ENCODE results near the gene LMNB1. TPM values are rescaled to one million over a fixed set of nuclear protein-coding genes. Genes with fewer than 3 reads are reported as not detected.
"Not testable (repeated sequence)": the region's sequence is repeated elsewhere in the genome, so short reads cannot be mapped to it uniquely, and the experiment has no call there.

LMNB1 gene
- polyA plus RNA-seq, 1 donor (not counting 4 experiments of a cell fraction or from before 2014, with no cell fraction given), result 11.0 TPM

- H3K27ac ChIP-seq (ENCODE audit: control insufficient read depth, insufficient read depth, low read length), result no peak overlapping the region
These were observed 35.2 kb downstream of the LMNB1 start for GRCh38 chr5:126812199-126812570.

DNA sequence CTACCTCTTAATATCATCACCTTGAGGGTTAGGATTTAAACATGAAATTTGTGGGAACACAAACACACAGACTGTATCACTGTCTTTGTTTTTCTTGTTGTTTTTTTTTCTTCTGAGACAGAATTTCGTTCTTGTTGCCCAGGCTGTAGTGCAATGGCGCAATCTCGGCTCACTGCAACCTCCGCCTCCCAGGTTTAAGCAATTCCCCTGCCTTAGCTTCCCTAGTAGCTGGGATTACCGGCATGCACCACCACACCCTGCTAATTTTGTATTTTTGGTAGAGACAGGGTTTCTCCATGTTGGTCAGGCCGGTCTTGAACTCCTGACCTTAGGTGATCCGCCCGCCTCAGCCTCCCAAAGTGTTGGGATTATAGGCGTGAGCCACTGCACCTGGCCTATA, 36.9 kb downstream of the LMNB1 start:
- FAIRE-seq; H3K9me1 ChIP-seq (ENCODE audit: control insufficient read depth, extremely low read depth, insufficient read depth, low read length); DNase-seq (ENCODE audit: low read depth, low spot score); H2AFZ ChIP-seq (ENCODE audit: control insufficient read depth, low read length); dilution Hi-C loops (cut with MboI; ENCODE audit: extremely low pct_ligation_motif_present, low sequenced_read_pairs); H3K4me1 ChIP-seq (ENCODE audit: control insufficient read depth, extremely low read depth, insufficient read depth, low read length); H3K27me3 ChIP-seq (ENCODE audit: control insufficient read depth, extremely low read depth, insufficient read depth, low read length); H3K27ac ChIP-seq (ENCODE audit: control insufficient read depth, insufficient read depth, low read length); H3K9ac ChIP-seq (ENCODE audit: control insufficient read depth, extremely low read depth, insufficient read depth, low read length); H3K79me2 ChIP-seq (ENCODE audit: control insufficient read depth, insufficient read depth, low read length); H3K4me2 ChIP-seq (ENCODE audit: control insufficient read depth, extremely low read depth, insufficient read depth, low read depth, low read length); H4K20me1 ChIP-seq (ENCODE audit: control insufficient read depth, extremely low read depth, insufficient read depth, low read length); H3K4me3 ChIP-seq (ENCODE audit: control insufficient read depth in 2 of 3, extremely low read depth in 1 of 3, insufficient read depth in 2 of 3, low read depth in 1 of 3, low read length in 3 of 3); H3K9me3 ChIP-seq (ENCODE audit: control insufficient read depth, low read depth, low read length): not testable (repeated sequence)
- peaks cover 0 to 12% of the 10 kb centered on the region in 2 experiments for H3K36me3 ChIP-seq (ENCODE audit: control insufficient read depth in 2 of 2, extremely low read depth in 1 of 2, insufficient read depth in 2 of 2, low read length in 2 of 2)

More at GRCh38 chr5:126812199-126812570, 35.2 kb downstream of the LMNB1 start:
- Histone ChIP-seq H3K9me3 (ENCODE audit: control insufficient read depth, low read depth, low read length) (no peaks in the 10 kb centered on the region), H4K20me1 (ENCODE audit: control insufficient read depth, extremely low read depth, insufficient read depth, low read length) (no peaks in the 10 kb centered on the region), H3K36me3 (ENCODE audit: control insufficient read depth in 2 of 2, extremely low read depth in 1 of 2, insufficient read depth in 2 of 2, low read length in 2 of 2) (peaks cover 0 to 11% of the 10 kb centered on the region in 2 experiments), H3K4me2 (ENCODE audit: control insufficient read depth, extremely low read depth, insufficient read depth, low read depth, low read length) (no peak overlapping the region), H3K4me3 (ENCODE audit: control insufficient read depth in 2 of 3, extremely low read depth in 1 of 3, insufficient read depth in 2 of 3, low read depth in 1 of 3, low read length in 3 of 3) (no peak overlapping the region), H2AFZ (ENCODE audit: control insufficient read depth, low read length) (no peak overlapping the region), H3K79me2 (ENCODE audit: control insufficient read depth, insufficient read depth, low read length) (no peaks in the 10 kb centered on the region), H3K27me3 (ENCODE audit: control insufficient read depth, extremely low read depth, insufficient read depth, low read length) (no peaks in the 10 kb centered on the region), H3K9ac (ENCODE audit: control insufficient read depth, extremely low read depth, insufficient read depth, low read length) (no peak overlapping the region), H3K4me1 (ENCODE audit: control insufficient read depth, extremely low read depth, insufficient read depth, low read length) (peaks cover 3% of the 10 kb centered on the region), H3K9me1 (ENCODE audit: control insufficient read depth, extremely low read depth, insufficient read depth, low read length) (no peaks in the 10 kb centered on the region)
- no peak for TF ChIP-seq EZH2 (IDR thresholded peaks at IDR 0.05; ENCODE audit: low read length)
- TF ChIP-seq, protein P1, sequence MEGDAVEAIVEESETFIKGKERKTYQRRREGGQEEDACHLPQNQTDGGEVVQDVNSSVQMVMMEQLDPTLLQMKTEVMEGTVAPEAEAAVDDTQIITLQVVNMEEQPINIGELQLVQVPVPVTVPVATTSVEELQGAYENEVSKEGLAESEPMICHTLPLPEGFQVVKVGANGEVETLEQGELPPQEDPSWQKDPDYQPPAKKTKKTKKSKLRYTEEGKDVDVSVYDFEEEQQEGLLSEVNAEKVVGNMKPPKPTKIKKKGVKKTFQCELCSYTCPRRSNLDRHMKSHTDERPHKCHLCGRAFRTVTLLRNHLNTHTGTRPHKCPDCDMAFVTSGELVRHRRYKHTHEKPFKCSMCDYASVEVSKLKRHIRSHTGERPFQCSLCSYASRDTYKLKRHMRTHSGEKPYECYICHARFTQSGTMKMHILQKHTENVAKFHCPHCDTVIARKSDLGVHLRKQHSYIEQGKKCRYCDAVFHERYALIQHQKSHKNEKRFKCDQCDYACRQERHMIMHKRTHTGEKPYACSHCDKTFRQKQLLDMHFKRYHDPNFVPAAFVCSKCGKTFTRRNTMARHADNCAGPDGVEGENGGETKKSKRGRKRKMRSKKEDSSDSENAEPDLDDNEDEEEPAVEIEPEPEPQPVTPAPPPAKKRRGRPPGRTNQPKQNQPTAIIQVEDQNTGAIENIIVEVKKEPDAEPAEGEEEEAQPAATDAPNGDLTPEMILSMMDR (optimal IDR thresholded peaks at IDR 0.05 in 1 of 3, IDR thresholded peaks at IDR 0.05 in 1 of 3, conservative IDR thresholded peaks at IDR 0.05 in 1 of 3; ENCODE audit: extremely low read depth in 1 of 3, insufficient read depth in 2 of 3, low read length in 3 of 3), result no peak
- dilution Hi-C loops (cut with MboI; ENCODE audit: extremely low pct_ligation_motif_present, low sequenced_read_pairs), result no loop called here
- FAIRE-seq (no peak), DNase-seq (ENCODE audit: low read depth, low spot score) (no peak)

- no peak overlapping the region for H3K4me2 ChIP-seq (ENCODE audit: control insufficient read depth, extremely low read depth, insufficient read depth, low read depth, low read length)
These were observed 37.9 kb downstream of the LMNB1 start for GRCh38 chr5:126814721-126815404.

More at GRCh38 chr5:126814721-126815404, 37.9 kb downstream of the LMNB1 start:
- FAIRE-seq, result no peak
- H3K27me3 ChIP-seq (ENCODE audit: control insufficient read depth, extremely low read depth, insufficient read depth, low read length), result no peaks in the 10 kb centered on the region
- no peak for TF ChIP-seq EZH2 (IDR thresholded peaks at IDR 0.05; ENCODE audit: low read length)
- TF ChIP-seq, protein P1 (optimal IDR thresholded peaks at IDR 0.05 in 1 of 3, IDR thresholded peaks at IDR 0.05 in 1 of 3, conservative IDR thresholded peaks at IDR 0.05 in 1 of 3; ENCODE audit: extremely low read depth in 1 of 3, insufficient read depth in 2 of 3, low read length in 3 of 3), result no peak
- H3K79me2 ChIP-seq (ENCODE audit: control insufficient read depth, insufficient read depth, low read length), result no peaks in the 10 kb centered on the region
- H3K9me3 ChIP-seq (ENCODE audit: control insufficient read depth, low read depth, low read length), result no peaks in the 10 kb centered on the region
- no peak overlapping the region for H3K4me3 ChIP-seq (ENCODE audit: control insufficient read depth in 2 of 3, extremely low read depth in 1 of 3, insufficient read depth in 2 of 3, low read depth in 1 of 3, low read length in 3 of 3)
- H3K9me1 ChIP-seq (ENCODE audit: control insufficient read depth, extremely low read depth, insufficient read depth, low read length), result no peaks in the 10 kb centered on the region
- H3K36me3 ChIP-seq (ENCODE audit: control insufficient read depth in 2 of 2, extremely low read depth in 1 of 2, insufficient read depth in 2 of 2, low read length in 2 of 2), result peaks cover 0 to 14% of the 10 kb centered on the region in 2 experiments
- no peaks in the 10 kb centered on the region for H4K20me1 ChIP-seq (ENCODE audit: control insufficient read depth, extremely low read depth, insufficient read depth, low read length)
- peaks cover 3% of the 10 kb centered on the region for H3K4me1 ChIP-seq (ENCODE audit: control insufficient read depth, extremely low read depth, insufficient read depth, low read length)
- no peak for DNase-seq (ENCODE audit: low read depth, low spot score)
- dilution Hi-C loops (cut with MboI; ENCODE audit: extremely low pct_ligation_motif_present, low sequenced_read_pairs), result no loop called here
- peak overlapping the region; percentile 31 for H3K27ac ChIP-seq (ENCODE audit: control insufficient read depth, insufficient read depth, low read length)
- H3K9ac ChIP-seq (ENCODE audit: control insufficient read depth, extremely low read depth, insufficient read depth, low read length), result no peak overlapping the region
- H2AFZ ChIP-seq (ENCODE audit: control insufficient read depth, low read length), result no peak overlapping the region

Measured in keratinocyte (primary cell).